RPMI7951 (cell line): Measurements from ENCODE around the gene KRTAP10-1. TPM values are rescaled to one million over a fixed set of nuclear protein-coding genes. Genes with fewer than 3 reads are reported as not detected.
"Not testable (repeated sequence)": the region's sequence is repeated elsewhere in the genome, so short reads cannot be mapped to it uniquely, and the experiment has no call there.

Experiments
- DNase-seq: peaks from one replicate; pipeline ENCODE4 v3.0.0-alpha.2; 2012; ENCODE audit warnings: low read depth
- total RNA-seq: library from RNA; depleted of rRNA; stranded (reverse); fragments of >200 nt; shearing (Covaris generic); gene quantifications from 2 replicates; pipeline ENCODE4 v1.2.3, GENCODE V29; 2014

The KRTAP10-1 gene
- total RNA-seq, 1 experiment from 2014 or later: not detected

- DNase-seq: not testable (repeated sequence)
These were observed 36.7 kb downstream of the KRTAP10-1 start for GRCh38 chr21:44503006-44503889.

GRCh38 chr21:44502171-44502958, 37.6 kb downstream of the KRTAP10-1 start:
- no peak for DNase-seq

GRCh38 chr21:44500111-44500510, 39.9 kb downstream of the KRTAP10-1 start:
- DNase-seq: no peak

- no peak for DNase-seq
These were observed 40.4 kb downstream of the KRTAP10-1 start for GRCh38 chr21:44499631-44500030.

- DNase-seq: no peak
These were observed 40.8 kb downstream of the KRTAP10-1 start for GRCh38 chr21:44499211-44499560.

GRCh38 chr21:44498280-44499210, 41.5 kb downstream of the KRTAP10-1 start:
- DNase-seq: no peak

GRCh38 chr21:44497703-44498126, 42.3 kb downstream of the KRTAP10-1 start:
- DNase-seq: no peak

- DNase-seq: no peak
These were observed 43.1 kb downstream of the KRTAP10-1 start for GRCh38 chr21:44496564-44497550.

- no peak for DNase-seq
These were observed 44.1 kb downstream of the KRTAP10-1 start for GRCh38 chr21:44495611-44496563.

- DNase-seq: no peak
These were observed 45.0 kb downstream of the KRTAP10-1 start for GRCh38 chr21:44494956-44495355.

GRCh38 chr21:44494418-44494817, 45.6 kb downstream of the KRTAP10-1 start:
- DNase-seq: no peak

GRCh38 chr21:44492567-44493385, 47.2 kb downstream of the KRTAP10-1 start:
- no peak for DNase-seq

GRCh38 chr21:44490816-44491215, 49.2 kb downstream of the KRTAP10-1 start:
- no peak for DNase-seq

- DNase-seq: no peak
These were observed 49.6 kb downstream of the KRTAP10-1 start for GRCh38 chr21:44490405-44490804.

- no peak for DNase-seq
These were observed 50.0 kb downstream of the KRTAP10-1 start for GRCh38 chr21:44489962-44490361.
